ENCODE data around the gene C8G. TPM values are rescaled to one million over a fixed set of nuclear protein-coding genes. Genes with fewer than 3 reads are reported as not detected.

C8G gene
- total and polyA plus RNA-seq, 2 donors (not counting 1 experiment from before 2014, with no cell fraction given) = 1.7 to 2.8 TPM

DNA sequence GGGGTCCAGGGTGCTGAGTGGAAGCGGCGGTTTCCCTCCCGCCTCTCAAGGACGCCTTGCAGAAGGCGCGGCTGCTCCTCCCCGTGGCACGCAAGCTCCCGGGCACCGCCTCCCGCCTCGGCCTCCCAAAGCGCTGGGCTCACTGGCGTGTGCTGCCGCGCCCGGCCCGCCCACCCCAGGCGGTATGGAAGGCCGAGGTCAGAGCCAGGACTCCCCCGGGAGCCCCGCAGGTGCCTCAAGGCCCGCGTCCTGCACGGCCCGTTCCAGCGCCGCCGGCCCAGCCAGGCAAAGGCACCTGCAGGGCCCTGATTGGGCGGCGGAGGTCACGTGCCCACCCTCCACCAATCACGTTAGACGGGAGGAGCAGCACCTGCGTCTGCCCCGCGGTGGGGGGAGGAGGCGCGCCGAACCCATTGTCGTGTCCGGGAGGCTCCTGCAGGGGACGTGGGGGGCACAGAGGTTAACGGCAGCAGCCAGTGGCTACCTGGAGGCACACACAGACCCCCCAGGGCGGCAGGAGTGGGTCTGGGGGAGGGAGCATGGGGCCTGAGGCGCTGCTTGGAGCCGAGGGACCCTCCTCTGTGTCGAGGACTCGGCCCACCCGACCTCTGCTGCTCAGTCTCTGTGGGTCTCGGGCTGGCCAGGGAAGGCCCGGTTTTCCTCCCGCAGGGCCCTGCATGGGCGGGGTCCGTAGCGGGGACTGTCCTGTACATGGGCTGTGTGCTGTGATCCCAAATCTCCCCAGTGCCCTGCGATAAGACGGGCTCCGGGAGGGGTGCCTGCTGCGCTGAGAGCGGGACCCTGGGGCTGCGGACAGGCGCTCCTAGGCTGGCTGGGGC lies 5.0 kb downstream of the C8G start:
- H3K4me1 Mint-ChIP-seq = peaks cover 8% of the 10 kb centered on the region
- H3K27ac Mint-ChIP-seq = peak overlapping the region; percentile 92
- peak overlapping the region; percentile 88 for H3K4me3 Mint-ChIP-seq
- ChIA-PET POLR2A (interaction anchor here (0.7 kb wide), 3 partner anchors 11 to 724 kb away, joined by 3 read pairs; no protein-coding TSS in a partner anchor), CTCF (interaction anchor here (1.0 kb wide), 3 partner anchors 79 to 85 kb away, joined by 3 to 5 read pairs (median 4); partner anchors contain the start of gene FUT7)
- peak; percentile 97 for DNase-seq
- no peaks in the 10 kb centered on the region for H3K9me3 ChIP-seq (ENCODE audit: control extremely low read depth in 1 of 3, control insufficient read depth in 2 of 3, insufficient read depth in 1 of 3, low read length in 2 of 3)
- H3K9me3 Mint-ChIP-seq (ENCODE audit: insufficient read depth) = no peaks in the 10 kb centered on the region
- H3K27me3 ChIP-seq (replicated peaks in 1 of 4; ENCODE audit: control extremely low read depth in 1 of 4, control insufficient read depth in 3 of 4, insufficient read depth in 4 of 4, low read length in 3 of 4) = no peaks in the 10 kb centered on the region
- H3K27me3 Mint-ChIP-seq = no peaks in the 10 kb centered on the region
- H3K27ac ChIP-seq (ENCODE audit: low read length in 2 of 2) = peak overlapping the region; percentile 41 to 72
- peak overlapping the region; percentile 94 for H2AFZ ChIP-seq (ENCODE audit: insufficient read depth, low read depth, low read length, poor library complexity, severe bottlenecking)
- ATAC-seq (ENCODE audit: low read depth) = peak; percentile 95
- WGBS (ENCODE audit: insufficient coverage) = 7% methylated on average over 61 of the region's 63 CpGs
- peak overlapping the region; percentile 44 to 65 (median 58) for H3K4me3 ChIP-seq (ENCODE audit: control extremely low read depth in 1 of 5, extremely low read depth in 1 of 5, insufficient read depth in 1 of 5, low read depth in 2 of 5, low read length in 4 of 5)
- peak overlapping the region; percentile 66 for H3K9ac ChIP-seq (ENCODE audit: low read length)
- H4K20me1 ChIP-seq (ENCODE audit: control insufficient read depth, insufficient read depth, low read length, poor library complexity, severe bottlenecking) = no peaks in the 10 kb centered on the region
- TF ChIP-seq EZH2 (IDR thresholded peaks at IDR 0.05; ENCODE audit: borderline replicate concordance, insufficient read depth, low read depth, low read length, poor library complexity, severe bottlenecking) = no peak
- TF ChIP-seq, protein P1, sequence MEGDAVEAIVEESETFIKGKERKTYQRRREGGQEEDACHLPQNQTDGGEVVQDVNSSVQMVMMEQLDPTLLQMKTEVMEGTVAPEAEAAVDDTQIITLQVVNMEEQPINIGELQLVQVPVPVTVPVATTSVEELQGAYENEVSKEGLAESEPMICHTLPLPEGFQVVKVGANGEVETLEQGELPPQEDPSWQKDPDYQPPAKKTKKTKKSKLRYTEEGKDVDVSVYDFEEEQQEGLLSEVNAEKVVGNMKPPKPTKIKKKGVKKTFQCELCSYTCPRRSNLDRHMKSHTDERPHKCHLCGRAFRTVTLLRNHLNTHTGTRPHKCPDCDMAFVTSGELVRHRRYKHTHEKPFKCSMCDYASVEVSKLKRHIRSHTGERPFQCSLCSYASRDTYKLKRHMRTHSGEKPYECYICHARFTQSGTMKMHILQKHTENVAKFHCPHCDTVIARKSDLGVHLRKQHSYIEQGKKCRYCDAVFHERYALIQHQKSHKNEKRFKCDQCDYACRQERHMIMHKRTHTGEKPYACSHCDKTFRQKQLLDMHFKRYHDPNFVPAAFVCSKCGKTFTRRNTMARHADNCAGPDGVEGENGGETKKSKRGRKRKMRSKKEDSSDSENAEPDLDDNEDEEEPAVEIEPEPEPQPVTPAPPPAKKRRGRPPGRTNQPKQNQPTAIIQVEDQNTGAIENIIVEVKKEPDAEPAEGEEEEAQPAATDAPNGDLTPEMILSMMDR (IDR thresholded peaks at IDR 0.05) = peak; percentile 36
- H3K79me2 ChIP-seq (ENCODE audit: control insufficient read depth, insufficient read depth, low read length) = no peaks in the 10 kb centered on the region
- intact Hi-C loops (cut with micrococcal nuclease) = loop anchor here (1.0 kb wide), 1 partner anchor 75 kb away; no protein-coding TSS in a partner anchor
- peak overlapping the region; percentile 94 for H3K4me2 ChIP-seq (replicated peaks; ENCODE audit: low read depth, low read length, poor library complexity, severe bottlenecking)
- no peaks in the 10 kb centered on the region for H3K36me3 ChIP-seq (replicated peaks in 1 of 2; ENCODE audit: control extremely low read depth in 1 of 2, control insufficient read depth in 1 of 2, extremely low read depth in 1 of 2, insufficient read depth in 2 of 2, low read length in 1 of 2)
- peaks cover 10 to 15% of the 10 kb centered on the region in 2 donors for H3K4me1 ChIP-seq (ENCODE audit: control insufficient read depth in 2 of 2, insufficient read depth in 2 of 2, low read length in 2 of 2)

All from B cell (primary cell).